HCT116 (cell line): ENCODE data around the gene SLC44A4. TPM values are rescaled to one million over a fixed set of nuclear protein-coding genes. Genes with fewer than 3 reads are reported as not detected.

Experiments used
- ATAC-seq: fragments of 200-7000 bp; cut with Tn5 transposase; 2 replicates; pipeline ENCODE4 v1.9.1; 2020; ENCODE audit warnings: mild to moderate bottlenecking, moderate library complexity
- BruUV-seq: library from RNA; stranded (reverse); fragments of 400-500 nt; replicated peaks from 2 replicates; lab custom pipeline; 2021; lab: Mats Ljungman, UMichigan
- CTCF ChIA-PET: fragments of 300-600 bp; sonication (Branson Sonifier 250); formaldehyde crosslinking; loops from one replicate; lab custom pipeline; 2021; ENCODE audit warnings: antibody characterized with exemption; lab: Charles Lee
- POLR2A ChIA-PET: fragments of 300-600, 350-600 bp; sonication (Branson Sonifier 250); formaldehyde crosslinking; loops from one replicate; lab custom pipeline; 2021; ENCODE audit warnings: antibody characterized with exemption; lab: Charles Lee
- RAD21 ChIA-PET, 2 experiments: fragments of 300-600 bp; sonication (Branson Sonifier 250); formaldehyde crosslinking; loops; one replicate each; lab custom pipeline; 2023; ENCODE audit warnings: low total read pairs in 2 of 2; ENCODE audit not compliant: uncharacterized antibody in 2 of 2, unreplicated experiment in 2 of 2, low non-redundant PET in 1 of 2; lab: Charles Lee
- DNase-seq: peaks from one replicate; pipeline ENCODE4 v3.0.0-alpha.2; 2010; ENCODE audit warnings: low read depth, low spot score
- H2AFZ ChIP-seq: fragments of 200-600 bp; shearing (Covaris generic), sonication (generic); 2 replicates; pipeline ENCODE4 v1.6.1; 2017; ENCODE audit warnings: low read depth, mixed run types, mixed read lengths, antibody characterized with exemption, low read length; ENCODE audit not compliant: poor library complexity, severe bottlenecking
- H3K27ac ChIP-seq: 2 replicates; pipeline ENCODE4 v1.5.1; 2012; ENCODE audit warnings: low read depth, low read length
- H3K27me3 ChIP-seq: fragments of 200-600 bp; sonication (generic); 2 replicates; pipeline ENCODE4 v1.6.1; 2016; ENCODE audit warnings: mixed run types, low read length, mixed read lengths; ENCODE audit not compliant: insufficient read depth
- H3K36me3 ChIP-seq, 2 experiments: fragments of 200-500 bp in 1 of 2; fragments of 200-600 bp in 1 of 2; sonication (Bioruptor generic) in 1 of 2; sonication (generic) in 1 of 2; 2 replicates each; pipeline versions ENCODE4 v1.5.1 to v1.6.1; 2014 to 2016; ENCODE audit warnings: low read length in 2 of 2, inconsistent platforms in 1 of 2, mixed read lengths in 1 of 2, mixed run types in 1 of 2; ENCODE audit not compliant: insufficient read depth in 2 of 2, control insufficient read depth in 1 of 2
- H3K4me1 ChIP-seq, 2 experiments: fragments of 200-600 bp in 1 of 2; sonication (generic) in 1 of 2; 2 replicates each; pipeline versions ENCODE4 v1.5.1 to v1.6.1; 2012 to 2017; ENCODE audit warnings: low read length in 2 of 2, inconsistent platforms in 1 of 2, mild to moderate bottlenecking in 1 of 2, mixed read lengths in 1 of 2, mixed run types in 1 of 2, moderate library complexity in 1 of 2; ENCODE audit not compliant: insufficient read depth in 2 of 2, control insufficient read depth in 1 of 2
- H3K4me2 ChIP-seq: fragments of 200-600 bp; sonication (generic); 2 replicates; pipeline ENCODE4 v1.6.1; 2017; ENCODE audit warnings: mixed run types, low read length, mixed read lengths
- H3K4me3 ChIP-seq, 2 experiments: fragments of 200-600 bp in 1 of 2; sonication (generic) in 1 of 2; replicated peaks in 1 of 2; 2 replicates each; pipeline ENCODE4 v1.5.1; 2011 to 2016; ENCODE audit warnings: low read length in 2 of 2, control low read depth in 1 of 2, low read depth in 1 of 2, mild to moderate bottlenecking in 1 of 2, mixed read lengths in 1 of 2, mixed run types in 1 of 2
- H3K79me2 ChIP-seq: fragments of 200-600 bp; sonication (generic); 2 replicates; pipeline ENCODE4 v1.6.1; 2017; ENCODE audit warnings: mild to moderate bottlenecking, mixed run types, low read length, moderate library complexity, mixed read lengths; ENCODE audit not compliant: insufficient read depth
- H3K9ac ChIP-seq: fragments of 200-600 bp; sonication (generic); 2 replicates; pipeline ENCODE4 v1.6.1; 2016; ENCODE audit warnings: low read length, mixed read lengths
- H3K9me2 ChIP-seq: fragments of 200-600 bp; sonication (generic), shearing (Covaris generic); 2 replicates; pipeline ENCODE4 v1.6.1; 2017; ENCODE audit warnings: mixed run types, mild to moderate bottlenecking, moderate library complexity; ENCODE audit not compliant: insufficient read depth
- H3K9me3 ChIP-seq, 2 experiments: fragments of 200-500 bp in 1 of 2; fragments of 200-600 bp in 1 of 2; sonication (Bioruptor generic) in 1 of 2; sonication (generic) in 1 of 2; 2 replicates each; pipeline ENCODE4 v1.6.1; 2014 to 2017; ENCODE audit warnings: low read length in 2 of 2, mixed read lengths in 2 of 2, inconsistent platforms in 1 of 2, low read depth in 1 of 2, mild to moderate bottlenecking in 1 of 2, mixed run types in 1 of 2, moderate library complexity in 1 of 2; ENCODE audit not compliant: control insufficient read depth in 1 of 2, insufficient read depth in 1 of 2
- H4K20me1 ChIP-seq: fragments of 200-600 bp; sonication (generic), shearing (Covaris generic); 2 replicates; pipeline ENCODE4 v1.6.1; 2017; ENCODE audit warnings: mixed run types, mild to moderate bottlenecking, moderate library complexity; ENCODE audit not compliant: insufficient read depth
- ATF3 ChIP-seq: IDR thresholded peaks from 2 replicates; pipeline ENCODE4 v1.6.1; 2012
- CBX3 ChIP-seq: IDR thresholded peaks from 2 replicates; pipeline ENCODE4 v1.6.1; 2012; ENCODE audit warnings: low read depth
- CEBPB ChIP-seq: IDR thresholded peaks from 2 replicates; pipeline ENCODE4 v1.6.1; 2012; ENCODE audit warnings: low read depth
- CTCF ChIP-seq, 3 experiments: fragments of 200-600 bp in 1 of 3; sonication (generic) in 1 of 3; IDR thresholded peaks in 2 of 3; conservative IDR thresholded peaks in 1 of 3; 2 replicates each; pipeline ENCODE4 v1.5.1; 2012 to 2017; ENCODE audit warnings: low read depth in 2 of 3, low read length in 2 of 3, antibody characterized with exemption in 1 of 3, borderline replicate concordance in 1 of 3, control low read depth in 1 of 3, mild to moderate bottlenecking in 1 of 3, mixed read lengths in 1 of 3, mixed run types in 1 of 3, moderate library complexity in 1 of 3; ENCODE audit not compliant: insufficient read depth in 1 of 3
- EGR1 ChIP-seq: IDR thresholded peaks from 2 replicates; pipeline ENCODE4 v1.6.1; 2012; ENCODE audit warnings: low read depth
- ELF1 ChIP-seq: IDR thresholded peaks from 2 replicates; pipeline ENCODE4 v1.6.1; 2012; ENCODE audit warnings: low read depth, borderline replicate concordance
- JUND ChIP-seq: IDR thresholded peaks from 2 replicates; pipeline ENCODE4 v1.6.1; 2012
- MAX ChIP-seq: IDR thresholded peaks from 2 replicates; pipeline ENCODE4 v1.6.1; 2012
- POLR2A ChIP-seq: IDR thresholded peaks from 2 replicates; pipeline ENCODE4 v1.7.0; 2011; ENCODE audit warnings: borderline replicate concordance; ENCODE audit not compliant: insufficient read depth, insufficient read length; ENCODE audit errors: extremely low read depth
- POLR2AphosphoS5 ChIP-seq: IDR thresholded peaks from 2 replicates; pipeline ENCODE4 v1.6.1; 2011; ENCODE audit warnings: mild to moderate bottlenecking, low read depth, low read length, moderate library complexity
- RAD21 ChIP-seq: IDR thresholded peaks from 2 replicates; pipeline ENCODE4 v1.6.1; 2012; ENCODE audit warnings: low read depth, mild to moderate bottlenecking
- SIN3A ChIP-seq: IDR thresholded peaks from 2 replicates; pipeline ENCODE4 v1.6.1; 2012; ENCODE audit warnings: low read depth
- SP1 ChIP-seq: IDR thresholded peaks from 2 replicates; pipeline ENCODE4 v1.6.1; 2012; ENCODE audit warnings: low read depth
- SRF ChIP-seq: IDR thresholded peaks from 2 replicates; pipeline ENCODE4 v1.6.1; 2012; ENCODE audit warnings: low read depth
- YY1 ChIP-seq: IDR thresholded peaks from 2 replicates; pipeline ENCODE4 v1.6.1; 2011; ENCODE audit warnings: low read length, low read depth, moderate library complexity, mild to moderate bottlenecking; ENCODE audit not compliant: insufficient replicate concordance; ENCODE audit errors: extremely low read depth
- ZFX ChIP-seq: fragments of 450-650 bp; IDR thresholded peaks from 2 replicates; pipeline ENCODE4 v1.6.1; 2017
- ZNF274 ChIP-seq: fragments of 200-500 bp; sonication (Bioruptor generic); IDR thresholded peaks from 2 replicates; pipeline ENCODE4 v1.6.1; 2014; ENCODE audit warnings: mild to moderate bottlenecking, low read depth, low read length, inconsistent platforms
- intact Hi-C: fragments of 100-400 bp; cut with micrococcal nuclease; formaldehyde crosslinking; loops from 2 replicates; pipeline ENCODE4 v1.10.0; 2022
- total RNA-seq: library from RNA; stranded (reverse); gene quantifications from one replicate; pipeline ENCODE4 v1.2.1, GENCODE V29; 2021; ENCODE audit not compliant: unreplicated experiment

SLC44A4 gene
- total RNA-seq, 1 experiment from 2014 or later: 0.74 TPM

GRCh38 chr6:31898383-31899011 is 19.7 kb upstream of the SLC44A4 start (continued):
- 0 out of 6 replicates have a peak, but pooled peaks of 1 of the 3 experiments have one; percentile 4 for TF ChIP-seq CTCF (IDR thresholded peaks at IDR 0.05 in 2 of 3, conservative IDR thresholded peaks at IDR 0.05 in 1 of 3; ENCODE audit: borderline replicate concordance in 1 of 3, insufficient read depth in 1 of 3, low read depth in 2 of 3, low read length in 2 of 3)
- no peak for TF ChIP-seq JUND
- TF ChIP-seq ELF1: no peak
- no peak for TF ChIP-seq CEBPB

- Histone ChIP-seq H3K27me3 (no peaks in the 10 kb centered on the region), H3K4me2 (peak within 1 kb of the TSS; percentile 95), H2AFZ (peak within 1 kb of the TSS; percentile 46), H3K36me3 (peaks cover 4 to 24% of the 10 kb centered on the region in 2 experiments), H3K9ac (peak within 1 kb of the TSS; percentile 93), H3K9me3 (no peaks in the 10 kb centered on the region), H3K9me2 (no peaks in the 10 kb centered on the region), H3K4me3 (peak within 1 kb of the TSS; percentile 82 to 98), H3K4me1 (peaks cover 12 to 30% of the 10 kb centered on the region in 2 experiments), H3K79me2 (peaks cover 18% of the 10 kb centered on the region; the same call in 1 of the 2 replicates), H4K20me1 (no peaks in the 10 kb centered on the region), H3K27ac (peak within 1 kb of the TSS; percentile 76)
- BruUV-seq: TSS peak; percentile 91
- POLR2A ChIA-PET: interaction anchor here (1.0 to 1.7 kb wide), 5 partner anchors 34 to 241 kb away, joined by 3 to 7 read pairs (median 3); partner anchors contain the start of gene NEU1
- ATAC-seq (peak; percentile 50), DNase-seq (peak; percentile 46)
- RAD21 ChIA-PET: interaction anchor here in 1 of 2 experiments (1.0 kb wide), 1 partner anchor 55 kb away, joined by 4 read pairs; no protein-coding TSS in a partner anchor
- CTCF ChIA-PET: interaction anchor here (0.7 to 1.5 kb wide), 8 partner anchors 9 to 1569 kb away, joined by 3 to 5 read pairs (median 3); partner anchors contain the start of gene NEU1
- intact Hi-C loops: loop anchor here (5.0 kb wide), 1 partner anchor 230 kb away; the partner anchor contains the start of genes CSNK2B and LY6G5B
- TF ChIP-seq POLR2AphosphoS5: peak; percentile 69
- no peak for TF ChIP-seq CEBPB
- no peak for TF ChIP-seq EGR1
- no peak for TF ChIP-seq ZNF274
- no peak for TF ChIP-seq SRF
- no peak; the same call in 1 of the 2 replicates for TF ChIP-seq SIN3A
- TF ChIP-seq SP1: peak; percentile 69
- TF ChIP-seq JUND: no peak
- no peak for TF ChIP-seq CTCF (IDR thresholded peaks at IDR 0.05 in 2 of 3, conservative IDR thresholded peaks at IDR 0.05 in 1 of 3; ENCODE audit: borderline replicate concordance in 1 of 3, insufficient read depth in 1 of 3, low read depth in 2 of 3, low read length in 2 of 3)
- TF ChIP-seq POLR2A: peak; percentile 49
- no peak for TF ChIP-seq ATF3
- TF ChIP-seq ELF1: no peak
- peak; percentile 87 for TF ChIP-seq YY1
- TF ChIP-seq RAD21: no peak
- peak; percentile 84 for TF ChIP-seq MAX
- TF ChIP-seq ZFX: peak; percentile 34
- TF ChIP-seq CBX3: no peak
Measured at GRCh38 chr6:31897612-31898382, 19.0 kb upstream of the SLC44A4 start, which contains the start of gene EHMT2. EHMT2 (minus strand) TSS chr6:31897698; CDS start chr6:31897677, 21 bp downstream.
